Pulmonary artery endothelial cell (primary cell): Measurements from ENCODE around the gene EFNA3. TPM values are rescaled to one million over a fixed set of nuclear protein-coding genes. Genes with fewer than 3 reads are reported as not detected.
A peak's percentile ranks its signal among the peaks of the same experiment; 100 is the strongest.

ENCODE experiments used
- DNase-seq: peaks from one replicate; pipeline ENCODE4 v3.0.0-alpha.2; 2011; ENCODE audit warnings: low read depth, low spot score
- total RNA-seq: library from RNA; depleted of rRNA; stranded (reverse); fragments of >200 nt; gene quantifications from 2 replicates; pipeline ENCODE4 v1.2.3, GENCODE V29; 2014

Gene EFNA3, protein sequence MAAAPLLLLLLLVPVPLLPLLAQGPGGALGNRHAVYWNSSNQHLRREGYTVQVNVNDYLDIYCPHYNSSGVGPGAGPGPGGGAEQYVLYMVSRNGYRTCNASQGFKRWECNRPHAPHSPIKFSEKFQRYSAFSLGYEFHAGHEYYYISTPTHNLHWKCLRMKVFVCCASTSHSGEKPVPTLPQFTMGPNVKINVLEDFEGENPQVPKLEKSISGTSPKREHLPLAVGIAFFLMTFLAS
- 1.2 and 1.9 TPM in 2 replicates for total RNA-seq

DNA sequence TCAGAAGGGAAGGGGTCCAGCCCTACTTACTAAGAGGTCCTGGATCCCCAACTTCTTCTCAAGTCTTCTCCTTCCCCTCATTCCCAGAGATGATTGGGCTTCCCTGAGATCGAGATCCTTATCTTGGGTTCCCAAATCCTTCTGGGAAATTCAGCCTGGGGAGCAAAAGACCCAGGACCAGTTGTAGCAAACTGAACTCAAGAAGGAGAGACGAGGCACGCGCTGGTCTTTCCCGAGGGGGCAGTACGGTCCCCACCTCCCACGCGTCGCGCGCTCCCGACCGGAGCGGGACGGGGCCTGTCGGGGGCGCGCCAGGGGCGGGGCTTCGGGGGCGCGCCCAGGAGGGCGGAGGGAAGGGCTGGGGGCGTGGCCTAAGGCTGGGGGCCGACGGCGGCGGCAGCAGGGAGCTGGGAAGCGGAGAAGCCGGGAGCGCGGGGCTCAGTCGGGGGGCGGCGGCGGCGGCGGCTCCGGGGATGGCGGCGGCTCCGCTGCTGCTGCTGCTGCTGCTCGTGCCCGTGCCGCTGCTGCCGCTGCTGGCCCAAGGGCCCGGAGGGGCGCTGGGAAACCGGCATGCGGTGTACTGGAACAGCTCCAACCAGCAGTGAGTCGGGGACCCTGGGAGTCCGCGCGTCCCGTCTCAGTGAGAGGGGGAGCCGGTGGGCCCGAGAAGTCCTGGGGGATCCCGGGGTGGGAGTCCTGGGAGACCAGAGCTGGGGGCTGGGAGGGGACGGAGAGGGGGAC lies at the start of gene EFNA3:
Gene EFNA3 (plus strand): TSS at position 369 of the 741 bp plus-strand sequence. CDS start 105 bp downstream, at position 474.
- DNase-seq, result no peak

DNA sequence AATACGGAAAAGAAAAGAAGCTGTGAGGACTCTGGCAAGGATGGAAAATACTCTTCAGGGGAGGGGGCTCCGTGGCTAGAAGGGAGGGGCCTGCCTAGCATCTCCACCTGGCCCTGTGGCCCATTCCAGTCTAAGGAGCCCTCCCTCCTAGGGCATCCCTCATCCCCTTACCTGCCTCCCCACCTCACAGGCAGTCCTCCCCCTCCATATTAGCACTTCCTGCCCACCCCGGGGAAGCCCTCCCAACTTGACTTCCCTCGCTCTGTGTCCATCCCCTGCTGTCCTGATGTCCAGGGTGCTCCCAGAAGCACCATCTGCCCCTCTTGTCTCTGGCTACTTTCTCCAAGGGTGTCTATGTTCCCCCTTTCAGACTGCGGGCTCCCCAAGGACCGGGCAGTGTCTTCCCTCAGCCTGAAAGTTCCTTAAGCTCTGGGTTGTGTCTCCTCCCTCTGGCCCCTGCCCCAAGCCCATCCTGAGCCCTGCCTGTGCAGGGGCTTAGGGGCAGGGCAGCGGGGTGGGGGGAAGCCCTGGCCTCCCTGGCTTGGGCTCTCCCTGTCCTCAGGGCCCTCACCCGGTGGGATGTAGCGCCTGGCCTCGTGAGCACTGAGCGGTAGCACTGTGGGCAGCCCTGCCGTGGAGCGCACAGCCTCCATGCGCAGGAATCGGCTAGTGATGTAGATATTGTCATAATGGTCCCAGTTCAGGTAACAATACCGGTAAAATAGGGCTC lies 49.0 kb upstream of the EFNA3 start:
- no peak for DNase-seq

DNA sequence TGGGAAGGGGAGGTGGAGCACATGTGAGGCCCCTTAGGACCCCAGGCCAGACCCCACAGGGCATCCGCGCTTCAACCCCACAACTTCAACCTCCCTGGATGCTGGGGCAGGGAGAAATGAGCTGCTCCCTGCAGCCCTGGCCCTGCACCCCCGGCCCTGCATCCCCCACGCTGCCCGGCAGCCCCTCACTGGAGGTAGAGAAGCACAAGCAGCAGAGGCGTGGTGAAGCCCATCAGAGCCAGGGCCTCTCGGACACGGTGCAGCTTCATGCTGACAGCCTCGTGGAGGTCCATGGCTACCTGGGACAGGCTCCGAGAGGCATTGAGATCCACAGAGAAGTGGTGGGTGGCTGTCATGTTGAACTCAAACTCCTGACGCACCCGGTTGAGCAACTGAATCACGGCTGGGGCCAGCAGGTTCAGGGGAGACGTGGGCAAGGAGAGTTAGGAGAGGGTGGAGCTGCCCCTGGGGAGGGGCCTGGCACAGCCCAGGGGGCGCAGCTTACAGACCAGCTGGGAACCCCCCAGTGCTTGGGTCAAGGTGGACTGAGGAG lies 48.3 kb upstream of the EFNA3 start:
- DNase-seq, result no peak

DNA sequence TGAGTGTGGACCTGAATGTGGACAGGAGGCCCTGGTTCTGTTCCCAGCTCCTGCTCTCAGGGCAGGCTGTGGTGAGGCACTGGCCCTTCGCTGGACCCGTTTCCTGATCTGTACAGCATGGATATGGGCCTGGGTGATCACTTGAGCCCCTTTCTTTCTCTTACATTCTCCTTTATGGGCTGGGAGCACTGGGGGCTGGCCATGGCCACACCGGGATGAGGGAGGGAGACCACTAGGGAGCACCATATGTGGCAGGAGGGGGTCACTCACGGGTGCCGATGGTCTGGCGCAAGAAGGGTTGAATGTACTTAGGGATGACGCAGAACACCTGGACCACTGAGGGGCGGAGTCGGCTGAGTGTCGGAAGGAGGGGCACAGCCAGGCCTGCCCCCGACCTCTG lies 47.7 kb upstream of the EFNA3 start:
- no peak for DNase-seq

DNA sequence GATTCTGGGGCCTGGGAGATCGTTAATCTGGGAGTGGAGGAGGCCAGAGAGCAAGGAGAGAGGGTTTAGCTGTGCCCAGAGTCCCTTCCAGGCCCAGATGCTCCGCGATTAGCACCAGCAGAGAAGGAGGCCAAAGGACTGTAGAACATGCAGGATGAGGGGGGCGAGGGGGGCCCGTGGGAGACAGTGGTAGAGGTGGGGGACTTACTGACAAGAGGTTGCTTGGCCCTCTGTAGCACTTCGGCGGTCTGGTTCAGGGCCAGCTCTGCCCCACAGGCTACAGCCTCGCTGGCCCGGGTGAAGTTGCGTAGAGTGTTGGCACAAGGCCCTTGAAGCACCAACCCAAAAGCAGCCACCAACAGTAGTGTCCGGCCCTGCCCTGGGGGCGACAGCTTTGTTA lies 45.8 kb upstream of the EFNA3 start:
- DNase-seq, result no peak

DNA sequence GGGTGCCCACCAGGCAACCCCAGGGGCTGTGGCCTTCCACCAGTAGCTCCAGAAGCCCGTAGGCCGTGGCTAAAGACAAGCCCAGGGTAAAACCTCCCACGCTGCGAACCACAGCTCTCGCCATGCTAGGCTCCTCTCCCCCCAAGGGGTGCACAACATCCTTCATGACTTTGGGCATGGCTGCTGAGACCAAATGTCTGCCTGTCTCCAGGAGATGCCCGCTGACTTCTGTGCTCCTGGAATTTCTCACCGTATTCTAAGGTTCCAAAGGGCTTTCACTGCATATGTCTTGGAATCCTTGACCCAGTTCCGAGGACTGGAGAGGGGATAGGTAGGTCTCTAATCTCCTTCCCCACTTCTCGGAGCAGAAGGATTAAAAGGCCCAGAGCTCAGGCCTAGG lies 45.1 kb upstream of the EFNA3 start, which contains the start of the genes DCST1 and DCST2:
Gene DCST1 (plus strand): TSS at position 301 of the 400 bp plus-strand sequence. CDS start 213 bp downstream, outside the sequence.
Gene DCST2 (minus strand): TSS at position 258 of the 400 bp plus-strand sequence. CDS start 80 bp downstream, at position 178.
- DNase-seq, result no peak

DNA sequence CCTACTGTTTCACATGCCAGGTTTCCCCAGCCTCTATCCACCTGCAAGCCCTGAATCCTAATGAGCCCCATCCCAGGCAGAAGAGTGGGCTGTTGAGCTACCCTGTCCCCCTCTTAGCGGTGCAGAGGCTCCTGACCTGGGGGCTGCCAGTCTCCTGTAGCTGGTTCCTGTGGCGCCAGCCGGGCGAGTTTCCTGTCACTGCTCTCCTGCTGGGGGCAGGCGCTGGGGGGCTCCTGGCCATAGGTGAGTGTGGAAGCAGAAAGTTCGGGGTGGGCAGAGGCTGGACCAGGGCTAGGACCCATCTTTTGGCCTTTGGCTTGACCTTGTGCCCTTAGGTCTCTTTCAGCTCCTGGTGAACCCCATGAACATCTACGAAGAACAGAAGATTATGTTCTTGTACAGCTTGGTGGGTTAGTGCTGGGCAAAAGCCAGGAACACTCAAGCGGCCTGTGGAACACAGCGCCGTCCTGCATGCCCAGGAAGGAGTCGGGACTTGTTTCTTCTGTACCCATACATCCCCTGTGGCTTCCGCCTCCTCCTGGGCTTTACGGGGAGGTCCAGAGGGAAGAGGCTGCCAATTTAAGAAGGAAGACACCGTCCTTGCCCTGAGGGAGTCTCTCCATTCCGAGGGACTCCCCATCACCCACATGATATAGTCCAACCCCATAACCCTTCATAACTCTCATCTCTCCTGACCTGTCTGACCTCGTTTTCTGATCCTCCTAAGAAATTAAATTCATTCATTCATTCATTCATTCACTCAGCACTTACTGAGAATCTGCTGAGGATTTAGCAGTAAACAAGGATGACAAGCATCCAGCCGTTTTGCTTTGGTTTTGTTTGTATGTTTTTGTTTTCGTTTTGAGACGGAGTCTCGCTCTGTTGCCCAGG lies 44.1 kb upstream of the EFNA3 start:
- DNase-seq, result no peak

DNA sequence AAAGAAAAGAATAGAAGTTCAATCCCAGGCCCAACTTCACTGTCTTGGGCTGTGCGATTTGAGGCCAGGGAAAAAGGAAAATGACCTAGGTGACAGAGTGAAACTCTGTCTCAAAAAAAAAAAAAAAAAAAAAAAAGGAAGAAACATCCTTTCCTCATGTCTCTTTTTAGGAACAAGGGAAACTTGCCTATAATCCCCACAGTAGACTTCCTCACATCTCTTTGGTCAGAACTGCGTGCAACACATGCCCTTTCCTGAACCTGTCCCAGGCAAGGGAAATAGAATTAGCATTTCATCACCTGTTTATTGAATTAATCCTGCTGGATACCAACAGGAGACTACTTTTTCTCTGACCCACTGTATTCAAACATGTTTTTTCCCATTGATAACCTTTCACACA lies 42.7 kb upstream of the EFNA3 start:
- no peak for DNase-seq

DNA sequence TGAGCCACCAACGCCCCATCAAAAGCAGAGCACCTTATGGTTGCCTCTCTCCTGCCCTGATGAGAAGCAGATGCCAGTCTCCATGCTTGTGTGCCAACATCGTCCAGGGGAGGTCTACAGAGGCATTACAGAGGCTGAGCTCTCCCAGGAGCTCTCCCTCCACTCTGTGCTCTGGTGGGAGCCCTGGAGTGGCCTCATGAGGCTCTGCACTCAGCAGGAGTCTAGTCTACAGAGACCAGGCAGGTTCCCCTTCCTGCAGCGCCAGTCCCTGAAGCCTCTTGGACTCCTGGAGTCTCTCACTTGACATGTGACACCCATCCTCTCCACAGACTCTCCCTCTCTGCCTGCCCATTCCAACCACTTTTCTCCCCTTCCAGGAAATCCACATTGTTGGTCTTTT lies 41.6 kb upstream of the EFNA3 start:
- DNase-seq, result no peak

DNA sequence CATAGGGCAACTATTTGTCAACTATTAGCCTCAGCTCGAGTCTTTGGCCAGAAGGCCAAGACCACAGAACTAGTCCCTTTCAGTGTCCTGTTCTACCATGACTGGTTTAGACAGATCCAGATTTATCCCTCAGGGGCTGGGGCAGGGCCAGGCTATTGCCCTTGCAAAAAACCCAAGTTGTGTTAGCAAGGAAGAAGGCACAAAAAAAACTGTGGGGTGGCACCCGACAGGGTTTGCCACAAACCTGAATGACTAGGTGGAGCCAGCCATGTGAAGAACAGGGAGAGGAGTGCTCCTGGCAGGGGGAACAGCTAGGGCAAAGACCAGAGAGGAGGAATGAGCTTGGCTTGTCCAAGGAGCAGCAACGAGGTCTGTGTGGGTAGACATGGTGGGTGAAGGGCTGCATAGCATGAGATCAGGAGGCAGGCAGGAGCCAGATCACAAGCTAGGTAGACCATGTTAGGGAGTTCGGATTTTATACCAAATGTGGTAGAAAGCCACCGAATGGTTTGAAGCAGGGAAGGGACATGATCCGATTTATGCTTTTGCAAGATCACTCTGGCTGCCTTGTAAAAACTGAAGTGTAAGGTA lies 40.7 kb upstream of the EFNA3 start:
- no peak for DNase-seq

DNA sequence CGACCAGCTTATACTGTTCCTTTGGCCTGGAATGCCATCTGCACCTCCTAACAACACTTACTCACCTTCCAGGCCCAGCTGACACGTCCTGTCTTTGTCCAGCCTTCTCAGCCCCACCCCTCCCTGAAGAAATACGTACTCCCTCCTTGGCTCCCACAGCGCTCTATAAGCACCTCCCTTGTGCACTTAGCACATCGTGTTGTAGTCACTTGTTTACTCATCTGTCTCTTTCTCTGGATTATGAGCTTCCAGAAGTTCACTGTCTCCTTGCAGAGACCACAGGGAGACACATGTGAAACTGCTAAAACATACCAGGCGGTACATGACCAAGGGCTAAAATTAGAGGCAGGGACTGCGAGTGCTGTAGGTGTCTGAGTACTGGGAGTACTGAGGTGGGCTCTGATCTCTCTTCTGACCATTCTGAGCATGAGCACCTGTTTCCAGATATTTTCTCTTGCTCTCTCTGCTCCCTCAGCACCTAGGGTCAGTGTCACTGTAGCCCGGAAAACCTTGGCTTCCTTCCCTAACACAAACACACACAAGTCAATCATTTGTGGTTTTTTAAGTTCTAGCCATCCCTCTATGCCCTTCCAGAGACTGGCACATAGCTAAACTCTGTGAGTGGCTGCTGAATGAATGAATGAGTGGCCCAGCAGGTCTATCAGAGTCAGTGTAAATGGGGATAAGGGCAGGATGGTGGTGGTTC lies 39.9 kb upstream of the EFNA3 start:
- no peak for DNase-seq

DNA sequence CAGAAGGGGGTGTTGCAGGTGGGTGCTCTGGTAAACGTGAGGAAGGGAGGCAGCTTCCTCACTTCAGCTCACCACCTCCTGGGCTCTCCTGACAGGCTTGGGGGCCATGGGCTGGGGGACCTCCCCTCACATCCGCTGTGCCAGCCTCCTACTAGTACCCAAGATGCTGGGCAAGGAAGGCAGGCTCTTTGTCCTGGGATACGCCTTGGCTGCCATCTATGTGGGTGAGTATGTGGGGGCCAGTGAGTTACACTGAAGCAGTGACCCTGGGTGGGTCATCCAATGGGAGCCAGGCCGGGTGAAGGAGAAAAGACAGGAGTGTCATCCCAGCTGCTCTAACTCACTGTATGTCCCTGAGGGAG lies 39.3 kb upstream of the EFNA3 start:
- no peak for DNase-seq

DNA sequence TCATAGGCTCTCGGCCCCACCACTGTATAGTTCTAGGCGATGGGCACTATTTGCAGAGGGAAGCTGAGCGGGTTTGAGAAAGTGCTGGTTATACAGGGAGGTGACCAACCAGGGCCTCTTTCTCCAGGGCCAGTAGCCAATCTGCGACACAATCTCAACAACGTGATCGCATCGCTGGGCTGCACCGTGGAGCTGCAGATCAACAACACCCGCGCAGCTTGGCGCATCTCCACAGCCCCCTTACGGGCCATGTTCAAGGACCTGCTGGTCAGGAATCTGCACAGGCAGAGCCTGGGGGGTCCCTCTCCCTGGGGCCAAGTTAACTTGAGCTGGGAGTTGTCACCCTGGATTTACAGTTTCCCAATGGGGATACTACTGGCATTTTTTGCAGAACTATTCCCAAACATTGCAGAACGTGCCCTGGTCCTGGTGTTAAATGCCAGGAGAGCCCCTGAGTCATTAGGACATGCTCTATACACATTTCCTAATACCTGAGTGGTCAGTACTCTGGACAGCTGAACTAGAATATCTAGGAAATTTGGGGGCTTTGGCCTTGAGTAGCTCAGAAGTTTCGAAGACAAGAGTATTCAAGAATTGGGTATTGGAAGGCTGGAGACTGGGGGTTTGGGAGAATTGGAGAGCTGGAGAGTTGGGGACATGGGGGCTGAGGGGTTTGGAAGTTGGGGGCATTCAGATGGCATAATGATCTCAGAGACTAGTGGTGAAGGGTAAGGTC lies 38.1 kb upstream of the EFNA3 start:
- no peak for DNase-seq

DNA sequence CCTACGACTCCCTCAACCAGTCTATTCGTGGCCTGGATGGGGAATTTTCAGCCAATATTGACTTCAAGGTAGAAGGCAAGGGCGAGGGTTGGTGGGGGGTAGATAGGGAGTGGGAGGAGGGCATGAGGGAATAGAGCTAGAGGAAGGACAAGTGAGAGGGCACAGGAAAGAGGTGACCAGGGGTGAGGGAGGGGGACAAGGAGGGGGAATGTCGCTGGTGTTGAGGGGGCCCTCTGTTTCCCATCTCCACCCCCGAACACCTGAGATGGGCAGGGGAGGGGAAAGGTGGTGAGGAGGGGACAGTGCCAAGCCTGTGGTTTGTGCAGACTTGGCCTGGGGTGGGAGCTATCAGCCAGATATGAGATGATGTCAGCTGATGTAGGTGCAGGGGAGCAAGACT lies 35.8 kb upstream of the EFNA3 start:
- no peak for DNase-seq

DNA sequence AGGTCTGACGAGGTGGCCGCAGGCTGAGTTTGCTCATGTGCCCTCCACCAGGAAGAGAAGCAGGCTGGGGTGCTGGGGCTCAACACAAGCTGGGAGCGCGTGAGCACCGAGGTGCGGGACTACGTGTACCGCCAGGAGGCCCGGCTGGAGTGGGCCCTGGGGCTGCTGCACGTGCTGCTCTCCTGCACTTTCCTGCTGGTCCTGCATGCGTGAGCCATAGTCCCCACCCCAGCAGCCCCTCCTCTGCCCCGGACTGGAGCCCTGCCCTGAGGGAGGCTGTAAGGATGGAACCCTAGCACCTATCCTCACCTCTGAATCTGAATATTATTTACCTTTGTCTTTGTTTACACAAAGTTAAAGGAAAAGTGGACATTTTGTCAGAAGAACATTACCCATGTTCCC lies 35.3 kb upstream of the EFNA3 start:
- DNase-seq, result no peak

DNA sequence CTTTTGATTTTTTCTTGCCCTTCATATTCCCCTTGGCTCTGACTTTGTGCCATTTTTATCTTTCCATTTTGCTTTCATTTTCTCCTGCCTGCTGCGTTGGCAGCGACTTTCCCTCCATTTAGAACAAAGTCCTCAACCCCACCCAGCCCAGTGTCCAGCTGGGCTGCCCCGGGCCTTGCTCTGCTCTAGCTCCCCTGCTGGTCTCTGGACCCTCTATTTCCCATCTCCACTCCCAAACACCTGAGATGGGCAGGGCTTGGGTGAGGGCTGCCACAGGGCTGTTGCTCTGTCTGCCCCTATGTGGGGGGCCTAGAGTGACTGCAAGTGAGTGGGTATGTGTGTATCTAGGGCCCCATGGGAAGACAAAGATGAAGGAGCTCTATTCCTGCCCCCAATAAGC lies 34.8 kb upstream of the EFNA3 start:
- no peak for DNase-seq

DNA sequence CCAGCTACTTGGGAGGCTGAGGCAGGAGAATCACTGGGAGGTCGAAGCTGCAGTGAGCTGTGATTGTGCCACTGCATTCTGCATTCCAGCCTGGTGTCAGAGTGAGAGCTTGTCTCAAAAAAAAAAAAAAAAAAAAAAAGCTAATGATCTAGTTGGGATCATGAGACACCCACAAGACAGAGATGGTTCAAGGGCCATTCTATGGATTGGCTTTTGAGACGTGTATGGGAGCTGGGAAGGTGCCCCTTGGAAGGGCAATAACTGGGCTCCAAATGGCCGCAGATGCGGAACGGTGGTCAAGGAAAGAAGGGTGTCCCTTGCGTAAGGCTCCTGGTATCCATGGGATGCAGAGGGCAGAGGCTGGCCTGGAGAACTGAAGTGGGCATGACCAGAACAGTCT lies 34.3 kb upstream of the EFNA3 start:
- no peak for DNase-seq

DNA sequence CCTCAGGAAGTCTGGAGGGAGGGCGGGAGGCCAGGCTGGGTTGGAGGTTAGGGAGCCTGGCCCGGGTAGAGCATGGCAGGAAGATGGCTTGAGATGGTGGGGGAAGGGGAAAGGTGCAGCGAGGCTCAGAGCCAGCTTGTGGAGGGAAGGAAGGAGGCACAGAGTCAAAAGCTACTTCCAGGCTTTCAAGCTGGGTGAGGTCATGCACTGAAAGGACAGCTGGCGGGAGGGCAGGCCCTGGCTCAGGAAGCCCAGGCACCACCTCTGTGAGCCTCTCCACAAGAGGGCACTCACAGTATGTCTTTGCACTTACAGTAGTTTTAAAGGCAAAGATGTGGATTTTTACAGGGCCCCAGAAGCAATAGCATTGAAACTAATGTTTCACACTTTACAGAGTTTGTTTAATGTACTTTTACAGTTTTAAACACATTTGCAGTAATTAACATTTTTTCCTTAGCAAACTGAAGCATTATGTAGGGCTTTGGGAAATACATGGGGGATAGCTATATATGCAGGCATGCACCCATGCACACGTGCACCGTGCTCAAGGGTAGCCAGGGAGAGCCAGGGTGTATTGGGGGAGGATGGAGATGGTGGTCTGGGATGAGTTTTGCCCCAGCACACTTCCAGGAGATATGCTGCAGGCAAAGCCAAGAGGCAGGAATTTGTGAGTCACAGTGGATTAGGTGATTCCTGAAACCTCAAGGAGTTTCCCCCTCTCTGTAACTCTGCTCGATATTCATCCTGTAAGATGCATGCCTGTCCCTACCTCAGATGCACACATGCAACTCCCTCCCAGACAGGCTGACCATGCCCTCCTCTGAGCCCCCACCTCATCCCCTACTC lies 33.6 kb upstream of the EFNA3 start:
- peak; percentile 69 for DNase-seq
